H9 (cell line): ENCODE results near the gene SP6. TPM values are rescaled to one million over a fixed set of nuclear protein-coding genes. Genes with fewer than 3 reads are reported as not detected.

Experiments used
- DNase-seq: peaks from one replicate; pipeline ENCODE4 v3.0.0-alpha.2; 2017
- H2AFZ ChIP-seq: one replicate; pipeline ENCODE4 v1.6.1; 2013; ENCODE audit warnings: mild to moderate bottlenecking, low read length, control low read depth, moderate library complexity
- H2AK5ac ChIP-seq: 2 replicates; pipeline ENCODE4 v1.6.1; 2013; ENCODE audit warnings: low read length, control low read depth, mixed read lengths; ENCODE audit not compliant: insufficient read length
- H2BK120ac ChIP-seq: one replicate; pipeline ENCODE4 v1.6.1; 2013; ENCODE audit warnings: low read depth, mild to moderate bottlenecking, low read length, control low read depth, inconsistent platforms; ENCODE audit not compliant: poor library complexity, severe bottlenecking
- H2BK12ac ChIP-seq: 2 replicates; pipeline ENCODE4 v1.6.1; 2013; ENCODE audit warnings: low read length, control low read depth, mixed read lengths, low read depth; ENCODE audit not compliant: insufficient read length
- H2BK15ac ChIP-seq: 2 replicates; pipeline ENCODE4 v1.6.1; 2013; ENCODE audit warnings: low read depth, low read length, control low read depth
- H2BK20ac ChIP-seq: one replicate; pipeline ENCODE4 v1.6.1; 2013; ENCODE audit warnings: low read depth, mild to moderate bottlenecking, low read length, control low read depth, inconsistent platforms; ENCODE audit not compliant: poor library complexity, severe bottlenecking
- H2BK5ac ChIP-seq: 2 replicates; pipeline ENCODE4 v1.6.1; 2013; ENCODE audit warnings: low read length, control low read depth, mixed read lengths; ENCODE audit not compliant: insufficient read length
- H3K14ac ChIP-seq: 2 replicates; pipeline ENCODE4 v1.6.1; 2013; ENCODE audit warnings: low read length, control low read depth; ENCODE audit not compliant: insufficient read depth
- H3K18ac ChIP-seq: 2 replicates; pipeline ENCODE4 v1.6.1; 2013; ENCODE audit warnings: low read depth, mild to moderate bottlenecking, mixed read lengths, low read length, control low read depth; ENCODE audit not compliant: insufficient read length
- H3K23ac ChIP-seq: 2 replicates; pipeline ENCODE4 v1.6.1; 2013; ENCODE audit warnings: low read length, control low read depth, mixed read lengths, low read depth; ENCODE audit not compliant: insufficient read length
- H3K23me2 ChIP-seq: 2 replicates; pipeline ENCODE4 v1.6.1; 2013; ENCODE audit warnings: low read depth, mild to moderate bottlenecking, mixed read lengths, low read length, control low read depth; ENCODE audit not compliant: insufficient read length, poor library complexity, severe bottlenecking
- H3K27ac ChIP-seq: 2 replicates; pipeline ENCODE4 v1.5.1; 2013; ENCODE audit warnings: low read length, control low read depth, mixed read lengths, low read depth; ENCODE audit not compliant: insufficient read length
- H3K27me3 ChIP-seq: 2 replicates; pipeline ENCODE4 v1.6.1; 2013; ENCODE audit warnings: low read length, control low read depth, inconsistent platforms; ENCODE audit not compliant: insufficient read depth
- H3K4ac ChIP-seq: 2 replicates; pipeline ENCODE4 v1.6.1; 2013; ENCODE audit warnings: low read depth, mild to moderate bottlenecking, control low read depth, inconsistent platforms, low read length, moderate library complexity
- H3K4me1 ChIP-seq: 2 replicates; pipeline ENCODE4 v1.6.1; 2013; ENCODE audit warnings: low read length, control low read depth, inconsistent platforms; ENCODE audit not compliant: insufficient read depth
- H3K4me2 ChIP-seq: 2 replicates; pipeline ENCODE4 v1.6.1; 2013; ENCODE audit warnings: low read length, control low read depth, mixed read lengths; ENCODE audit not compliant: insufficient read length, insufficient read depth
- H3K56ac ChIP-seq: 2 replicates; pipeline ENCODE4 v1.6.1; 2013; ENCODE audit warnings: low read depth, mild to moderate bottlenecking, mixed read lengths, low read length, control low read depth; ENCODE audit not compliant: insufficient read length
- H3K79me1 ChIP-seq: 2 replicates; pipeline ENCODE4 v1.6.1; 2013; ENCODE audit warnings: low read depth, mild to moderate bottlenecking, moderate library complexity, low read length, control low read depth, inconsistent platforms; ENCODE audit not compliant: insufficient read depth, poor library complexity, severe bottlenecking
- H3K79me2 ChIP-seq: 2 replicates; pipeline ENCODE4 v1.6.1; 2013; ENCODE audit warnings: low read length, control low read depth, inconsistent platforms; ENCODE audit not compliant: insufficient read depth
- H3K9ac ChIP-seq: 2 replicates; pipeline ENCODE4 v1.6.1; 2013; ENCODE audit warnings: low read length, control low read depth, mixed read lengths; ENCODE audit not compliant: insufficient read length; ENCODE audit errors: extremely low read depth
- H3K9me3 ChIP-seq: one replicate; pipeline ENCODE4 v1.6.1; 2013; ENCODE audit warnings: low read depth, low read length, inconsistent platforms; ENCODE audit not compliant: control insufficient read depth
- H3T11ph ChIP-seq: one replicate; pipeline ENCODE4 v1.6.1; 2013; ENCODE audit warnings: mild to moderate bottlenecking, low read length, control low read depth, inconsistent platforms
- H4K20me1 ChIP-seq: one replicate; pipeline ENCODE4 v1.6.1; 2013; ENCODE audit not compliant: control insufficient read depth, insufficient read length, insufficient read depth
- H4K5ac ChIP-seq: 2 replicates; pipeline ENCODE4 v1.6.1; 2013; ENCODE audit warnings: low read depth, mild to moderate bottlenecking, mixed read lengths, low read length, control low read depth; ENCODE audit not compliant: insufficient read length
- H4K8ac ChIP-seq: replicated peaks from 2 replicates; pipeline ENCODE4 v1.6.1; 2013; ENCODE audit warnings: low read length, control low read depth, mixed read lengths, low read depth; ENCODE audit not compliant: insufficient read length
- H4K91ac ChIP-seq: 2 replicates; pipeline ENCODE4 v1.6.1; 2013; ENCODE audit warnings: low read depth, mild to moderate bottlenecking, moderate library complexity, mixed read lengths, low read length, control low read depth; ENCODE audit not compliant: insufficient read length
- H3K27ac Mint-ChIP-seq, 3 experiments: 2 replicates in 2 of 3; 3 replicates in 1 of 3; pipeline ENCODE4 v1.8.0; 2020 to 2021; ENCODE audit warnings: mixed read lengths in 3 of 3, mild to moderate bottlenecking in 1 of 3, moderate library complexity in 1 of 3
- H3K27me3 Mint-ChIP-seq: 2 replicates; pipeline ENCODE4 v1.8.0; 2021; ENCODE audit warnings: low read depth, mild to moderate bottlenecking, moderate library complexity, mixed read lengths
- H3K36me3 Mint-ChIP-seq, 3 experiments: 2 replicates in 2 of 3; 3 replicates in 1 of 3; pipeline ENCODE4 v1.8.0; 2020 to 2021; ENCODE audit warnings: low read depth in 3 of 3, mixed read lengths in 3 of 3; ENCODE audit not compliant: insufficient read depth in 1 of 3
- H3K4me1 Mint-ChIP-seq, 2 experiments: 2 replicates each; pipeline ENCODE4 v1.8.0; 2020; ENCODE audit warnings: mixed read lengths in 2 of 2
- H3K4me3 Mint-ChIP-seq, 2 experiments: 2 replicates in 1 of 2; 3 replicates in 1 of 2; pipeline ENCODE4 v1.8.0; 2020 to 2021; ENCODE audit warnings: mild to moderate bottlenecking in 2 of 2, mixed read lengths in 2 of 2, moderate library complexity in 1 of 2
- H3K9me3 Mint-ChIP-seq, 2 experiments: 2 replicates in 1 of 2; 3 replicates in 1 of 2; pipeline ENCODE4 v1.8.0; 2020; ENCODE audit warnings: mild to moderate bottlenecking in 2 of 2, mixed read lengths in 2 of 2, moderate library complexity in 1 of 2
- WGBS: extraction: QIAGEN DNeasy Blood & Tissue Kit; methylation state at CpG from one replicate; pipeline ENCODE4 v1.1.7; 2013; ENCODE audit warnings: missing lambda C conversion rate, low lambda C conversion rate, mixed read lengths; ENCODE audit not compliant: insufficient read length; ENCODE audit errors: extremely low coverage; 5-methylcytosine and 5-hydroxymethylcytosine counted together
- total RNA-seq: library from RNA; stranded (reverse); gene quantifications from 2 replicates; pipeline ENCODE4 v1.2.1, GENCODE V29; 2021
- TF ChIP-seq, protein P1 (sequence below): fragments of 200-600 bp; sonication (generic); conservative IDR thresholded peaks from 3 replicates; pipeline ENCODE4 v1.8.0; 2021; ENCODE audit warnings: antibody characterized with exemption, mild to moderate bottlenecking

The SP6 gene
- total RNA-seq, 1 experiment from 2014 or later: 0.90 TPM

GRCh38 chr17:47839071-47839470, 11.9 kb downstream of the SP6 start:
- no CpG with 5 or more reads among the region's 5 CpGs for WGBS
- H3K4me1 ChIP-seq: no peaks in the 10 kb centered on the region; the same call in 1 of the 2 replicates
- H3K4me3 Mint-ChIP-seq: no peak overlapping the region
- no peak overlapping the region for H4K8ac ChIP-seq
- H2AK5ac ChIP-seq: no peak overlapping the region
- H3K27me3 Mint-ChIP-seq: peaks cover 4% of the 10 kb centered on the region; the same call in 1 of the 2 replicates
- no peak overlapping the region for H3T11ph ChIP-seq
- DNase-seq: no peak
- H2BK120ac ChIP-seq: no peak overlapping the region
- H2BK20ac ChIP-seq: no peak overlapping the region
- H4K5ac ChIP-seq: no peak overlapping the region
- H3K4me1 Mint-ChIP-seq: peaks cover 17 to 27% of the 10 kb centered on the region in 2 experiments
- no peak overlapping the region for H4K91ac ChIP-seq
- H2AFZ ChIP-seq: no peak overlapping the region
- no peak overlapping the region for H2BK12ac ChIP-seq
- TF ChIP-seq, protein P1, sequence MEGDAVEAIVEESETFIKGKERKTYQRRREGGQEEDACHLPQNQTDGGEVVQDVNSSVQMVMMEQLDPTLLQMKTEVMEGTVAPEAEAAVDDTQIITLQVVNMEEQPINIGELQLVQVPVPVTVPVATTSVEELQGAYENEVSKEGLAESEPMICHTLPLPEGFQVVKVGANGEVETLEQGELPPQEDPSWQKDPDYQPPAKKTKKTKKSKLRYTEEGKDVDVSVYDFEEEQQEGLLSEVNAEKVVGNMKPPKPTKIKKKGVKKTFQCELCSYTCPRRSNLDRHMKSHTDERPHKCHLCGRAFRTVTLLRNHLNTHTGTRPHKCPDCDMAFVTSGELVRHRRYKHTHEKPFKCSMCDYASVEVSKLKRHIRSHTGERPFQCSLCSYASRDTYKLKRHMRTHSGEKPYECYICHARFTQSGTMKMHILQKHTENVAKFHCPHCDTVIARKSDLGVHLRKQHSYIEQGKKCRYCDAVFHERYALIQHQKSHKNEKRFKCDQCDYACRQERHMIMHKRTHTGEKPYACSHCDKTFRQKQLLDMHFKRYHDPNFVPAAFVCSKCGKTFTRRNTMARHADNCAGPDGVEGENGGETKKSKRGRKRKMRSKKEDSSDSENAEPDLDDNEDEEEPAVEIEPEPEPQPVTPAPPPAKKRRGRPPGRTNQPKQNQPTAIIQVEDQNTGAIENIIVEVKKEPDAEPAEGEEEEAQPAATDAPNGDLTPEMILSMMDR: no peak
- no peak overlapping the region for H3K4me2 ChIP-seq
- peaks cover 3% of the 10 kb centered on the region for H3K23me2 ChIP-seq
- H4K20me1 ChIP-seq: no peaks in the 10 kb centered on the region
- no peak overlapping the region for H3K56ac ChIP-seq
- H3K18ac ChIP-seq: no peak overlapping the region
- H3K9ac ChIP-seq: no peak overlapping the region
- H3K27ac ChIP-seq: no peak overlapping the region
- no peaks in the 10 kb centered on the region for H3K79me1 ChIP-seq
- no peak overlapping the region for H3K14ac ChIP-seq
- no peak overlapping the region for H3K23ac ChIP-seq
- no peak overlapping the region for H3K4ac ChIP-seq
- H3K36me3 Mint-ChIP-seq: peaks cover 0 to 20% (median 13%) of the 10 kb centered on the region in 3 experiments; a peak in 6 of 7 replicates
- H3K9me3 ChIP-seq: no peaks in the 10 kb centered on the region
- H2BK15ac ChIP-seq: no peak overlapping the region
- H2BK5ac ChIP-seq: no peak overlapping the region
- H3K9me3 Mint-ChIP-seq: no peaks in the 10 kb centered on the region; a peak in 1 of 5 replicates
- H3K27me3 ChIP-seq: no peaks in the 10 kb centered on the region
- no peak overlapping the region for H3K27ac Mint-ChIP-seq
- H3K79me2 ChIP-seq: no peaks in the 10 kb centered on the region; the same call in 1 of the 2 replicates
